Spleen (tissue), 7 donors: ENCODE data around the gene ETV1.

ENCODE experiments used
- CTCF ChIP-seq, 11 experiments: fragments of 200-600 bp in 7 of 11; fragments of 450-650 bp in 4 of 11; sonication (generic) in 4 of 11; IDR thresholded peaks in 8 of 11; conservative IDR thresholded peaks in 3 of 11; 1 replicate in 7 of 11; 2 replicates in 4 of 11; pipeline versions ENCODE4 v1.4.0 to v1.8.0; 2016 to 2021; ENCODE audit warnings: antibody characterized with exemption in 11 of 11, inconsistent platforms in 4 of 11, mild to moderate bottlenecking in 1 of 11
- POLR2A ChIP-seq, 3 donors: fragments of 450-650 bp; IDR thresholded peaks; one replicate each; pipeline ENCODE4 v1.5.1; 2017; ENCODE audit warnings: antibody characterized with exemption in 3 of 3, mild to moderate bottlenecking in 1 of 3
- POLR2AphosphoS5 ChIP-seq, 3 donors: sonication (generic); formaldehyde crosslinking; IDR thresholded peaks; one replicate each; pipeline ENCODE4 v1.5.1; 2017; ENCODE audit warnings: antibody characterized with exemption in 3 of 3
- donor health status: DM: no; HTN: no; CAD: no; lungs with moderate emphysema.
- donor health status: DM: no; HTN: no; CAD: no.
- donor health status: DM: no; HTN: no; CAD: no.

DNA sequence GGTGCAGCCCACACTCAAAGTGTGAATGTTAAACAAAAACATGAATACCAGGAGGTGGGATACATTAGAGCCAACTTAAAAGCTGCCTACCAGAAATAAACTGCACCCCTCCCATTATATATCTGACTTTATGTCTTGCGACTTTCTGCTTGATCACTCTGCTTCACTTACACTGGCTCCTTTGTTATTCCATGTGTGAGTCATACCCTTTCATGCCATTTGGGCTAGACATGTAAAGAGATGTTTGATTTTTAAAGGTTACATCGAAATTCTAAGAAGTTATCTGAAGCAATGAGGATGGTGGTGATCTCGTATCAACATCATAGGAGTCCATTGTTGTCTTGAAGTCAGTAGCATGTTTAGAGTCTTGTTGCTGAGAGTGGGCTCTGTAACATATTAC is 31.6 kb upstream of the ETV1 start:
- no peak for TF ChIP-seq POLR2AphosphoS5 (IDR thresholded peaks at IDR 0.05)
- TF ChIP-seq POLR2A (IDR thresholded peaks at IDR 0.05): no peak
- TF ChIP-seq CTCF (IDR thresholded peaks at IDR 0.05 in 8 of 11, conservative IDR thresholded peaks at IDR 0.05 in 3 of 11): no peak
